Measurements from ENCODE around the gene ITPKB. TPM values are rescaled to one million over a fixed set of nuclear protein-coding genes. Genes with fewer than 3 reads are reported as not detected.
A peak's percentile ranks its signal among the peaks of the same experiment; 100 is the strongest.

Gene ITPKB
- total RNA-seq, 2 experiments from 2014 or later: 40.3 to 40.9 TPM

DNA sequence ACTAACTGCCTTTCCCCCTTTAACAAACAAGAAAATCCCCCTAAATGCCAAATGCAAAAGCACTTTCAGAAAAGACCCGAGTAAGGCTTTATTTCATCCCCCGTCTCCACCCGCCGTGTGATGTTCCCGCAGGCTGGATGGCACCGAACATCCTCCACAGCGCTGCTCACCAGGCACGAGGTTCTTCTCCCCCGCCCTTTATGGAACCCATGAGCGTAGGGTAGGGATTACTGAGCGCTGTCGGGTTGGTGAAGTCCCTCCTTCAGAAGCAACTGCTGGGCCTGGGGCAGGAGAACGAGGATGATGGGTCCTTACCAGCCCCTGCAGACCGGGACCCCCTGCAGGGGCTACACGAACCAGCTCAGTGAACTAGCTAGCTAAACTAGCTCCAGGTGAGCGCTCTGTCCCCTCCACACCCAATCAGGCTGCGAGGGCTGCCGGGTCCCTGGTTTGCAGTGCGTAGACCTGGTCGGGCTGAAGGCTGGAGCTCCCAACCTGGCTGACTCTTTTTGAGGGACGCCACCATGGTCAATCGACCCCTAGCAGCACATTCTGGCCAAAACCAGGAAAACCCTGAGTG is 80.4 kb downstream of the ITPKB start:
- DNase-seq: no peak
- CTCF ChIA-PET: interaction anchor here (1.1 to 2.6 kb wide), 4 partner anchors 9 to 29 kb away, joined by 3 to 13 read pairs (median 4); no protein-coding TSS in a partner anchor
- Mint-ChIP-seq H3K36me3 (ENCODE audit: low read depth) (peaks cover 5% of the 10 kb centered on the region), H3K9me3 (no peaks in the 10 kb centered on the region), H3K27ac (peak overlapping the region; percentile 70), H3K4me1 (ENCODE audit: low read depth) (peaks cover 83% of the 10 kb centered on the region), H3K27me3 (ENCODE audit: low read depth) (no peaks in the 10 kb centered on the region), H3K4me3 (no peak overlapping the region)
- intact Hi-C loops (cut with micrococcal nuclease): no loop called here

DNA sequence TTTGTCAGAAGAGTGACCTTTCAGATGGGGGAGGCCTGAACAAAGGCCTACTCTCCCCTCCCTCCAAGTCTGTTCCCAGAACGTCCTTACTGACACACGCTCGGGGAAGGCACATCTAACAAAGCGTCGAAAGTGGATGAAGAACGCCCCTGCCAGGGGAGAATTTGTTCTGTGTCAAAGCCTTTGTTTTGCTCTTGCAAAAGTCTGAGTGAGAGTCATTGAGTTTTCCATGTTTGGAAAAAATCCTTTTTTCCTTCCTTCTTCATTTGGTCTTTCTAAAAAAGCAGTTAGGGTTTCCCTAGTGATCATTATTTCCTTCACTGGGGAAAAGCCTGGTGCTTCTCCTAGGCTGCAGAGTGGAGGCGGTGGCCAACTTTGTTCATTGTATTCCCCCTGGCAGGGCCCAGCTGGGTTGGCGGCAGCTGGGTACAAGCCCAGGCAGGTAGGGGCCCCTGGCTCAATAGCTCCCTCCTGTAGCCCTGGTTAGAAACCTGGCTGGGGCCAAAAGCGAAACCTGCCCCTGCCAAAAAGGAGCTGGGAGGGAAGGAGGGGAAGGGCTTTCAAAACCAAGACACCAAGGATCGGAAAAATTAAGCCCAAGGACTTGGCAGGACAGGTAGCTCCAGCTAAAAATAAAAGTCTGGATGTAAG is 81.1 kb downstream of the ITPKB start:
- Mint-ChIP-seq H3K4me1 (ENCODE audit: low read depth) (peaks cover 76% of the 10 kb centered on the region), H3K36me3 (ENCODE audit: low read depth) (peaks cover 5% of the 10 kb centered on the region), H3K27ac (peak overlapping the region; percentile 70), H3K27me3 (ENCODE audit: low read depth) (no peaks in the 10 kb centered on the region), H3K9me3 (no peaks in the 10 kb centered on the region), H3K4me3 (no peak overlapping the region)
- DNase-seq: no peak
- intact Hi-C loops (cut with micrococcal nuclease): no loop called here
- CTCF ChIA-PET: interaction anchor here (0.7 to 2.6 kb wide), 5 partner anchors 8 to 24 kb away, joined by 3 to 13 read pairs (median 3); no protein-coding TSS in a partner anchor

DNA sequence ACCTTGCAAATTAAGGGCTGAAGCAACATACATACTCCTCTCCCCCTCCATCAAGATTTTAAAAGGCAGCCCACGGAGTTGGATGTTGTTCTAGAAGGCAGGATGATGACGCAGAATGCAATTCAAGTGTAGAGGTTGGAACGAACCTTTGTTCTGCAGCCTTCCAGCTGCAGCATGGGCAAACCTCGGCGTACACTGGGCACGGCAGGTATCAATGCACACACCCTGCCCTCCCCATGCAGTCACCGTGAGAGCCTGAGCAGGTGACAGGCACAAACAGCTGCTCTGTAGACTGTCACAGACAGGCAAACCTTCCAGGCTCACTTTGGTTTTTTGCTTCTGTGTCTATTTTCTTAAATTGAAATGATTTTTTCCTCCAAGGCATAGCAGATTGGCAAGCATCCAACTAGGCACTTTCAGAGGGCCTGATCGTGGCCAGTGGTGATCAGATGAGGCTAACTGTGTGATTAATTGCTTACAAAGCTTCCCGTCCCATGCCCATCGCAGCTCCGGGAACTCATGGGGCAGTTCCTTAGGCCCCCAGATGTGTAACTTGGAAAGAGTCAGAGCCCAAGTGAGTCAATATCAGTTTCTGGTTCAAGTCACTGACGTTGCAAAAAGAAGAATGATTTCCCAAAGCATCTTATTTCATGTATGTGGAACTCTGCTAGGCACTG is 82.3 kb downstream of the ITPKB start:
- Mint-ChIP-seq H3K27ac (peak overlapping the region; percentile 72), H3K4me1 (ENCODE audit: low read depth) (peaks cover 64% of the 10 kb centered on the region), H3K4me3 (peak overlapping the region; percentile 22), H3K9me3 (no peaks in the 10 kb centered on the region), H3K27me3 (ENCODE audit: low read depth) (no peaks in the 10 kb centered on the region), H3K36me3 (ENCODE audit: low read depth) (peaks cover 5% of the 10 kb centered on the region)
- DNase-seq: no peak
- intact Hi-C loops (cut with micrococcal nuclease): no loop called here
- CTCF ChIA-PET: interaction anchor here (1.2 to 1.9 kb wide), 4 partner anchors 13 to 31 kb away, joined by 3 to 6 read pairs (median 4); no protein-coding TSS in a partner anchor

DNA sequence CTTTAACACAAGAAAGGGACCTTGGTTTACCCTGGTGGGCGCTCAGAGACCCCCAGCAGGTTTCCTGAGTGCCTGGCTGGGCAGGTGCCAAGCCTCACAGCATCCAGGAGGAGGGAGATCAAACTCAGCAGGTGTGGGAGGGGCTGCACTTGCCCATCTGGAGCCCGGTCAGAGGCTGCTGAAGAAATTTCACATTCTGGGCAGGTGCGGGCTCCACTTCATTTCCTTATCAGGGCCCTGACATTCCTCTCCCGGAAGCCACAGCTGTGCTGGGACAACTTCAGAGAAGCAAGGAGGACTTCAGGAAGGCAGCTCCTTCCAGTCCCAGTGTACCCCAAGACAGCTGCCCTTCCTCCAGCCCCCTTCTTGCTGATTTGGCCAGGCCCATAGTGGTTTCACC is 82.9 kb downstream of the ITPKB start:
- CTCF ChIA-PET: interaction anchor here (1.2 to 1.9 kb wide), 4 partner anchors 12 to 30 kb away, joined by 3 to 6 read pairs (median 4); no protein-coding TSS in a partner anchor
- Mint-ChIP-seq H3K4me1 (ENCODE audit: low read depth) (peaks cover 61% of the 10 kb centered on the region), H3K27me3 (ENCODE audit: low read depth) (no peaks in the 10 kb centered on the region), H3K4me3 (no peak overlapping the region), H3K27ac (peak overlapping the region; percentile 93), H3K9me3 (no peaks in the 10 kb centered on the region), H3K36me3 (ENCODE audit: low read depth) (peaks cover 1% of the 10 kb centered on the region)
- intact Hi-C loops (cut with micrococcal nuclease): no loop called here
- DNase-seq: no peak

DNA sequence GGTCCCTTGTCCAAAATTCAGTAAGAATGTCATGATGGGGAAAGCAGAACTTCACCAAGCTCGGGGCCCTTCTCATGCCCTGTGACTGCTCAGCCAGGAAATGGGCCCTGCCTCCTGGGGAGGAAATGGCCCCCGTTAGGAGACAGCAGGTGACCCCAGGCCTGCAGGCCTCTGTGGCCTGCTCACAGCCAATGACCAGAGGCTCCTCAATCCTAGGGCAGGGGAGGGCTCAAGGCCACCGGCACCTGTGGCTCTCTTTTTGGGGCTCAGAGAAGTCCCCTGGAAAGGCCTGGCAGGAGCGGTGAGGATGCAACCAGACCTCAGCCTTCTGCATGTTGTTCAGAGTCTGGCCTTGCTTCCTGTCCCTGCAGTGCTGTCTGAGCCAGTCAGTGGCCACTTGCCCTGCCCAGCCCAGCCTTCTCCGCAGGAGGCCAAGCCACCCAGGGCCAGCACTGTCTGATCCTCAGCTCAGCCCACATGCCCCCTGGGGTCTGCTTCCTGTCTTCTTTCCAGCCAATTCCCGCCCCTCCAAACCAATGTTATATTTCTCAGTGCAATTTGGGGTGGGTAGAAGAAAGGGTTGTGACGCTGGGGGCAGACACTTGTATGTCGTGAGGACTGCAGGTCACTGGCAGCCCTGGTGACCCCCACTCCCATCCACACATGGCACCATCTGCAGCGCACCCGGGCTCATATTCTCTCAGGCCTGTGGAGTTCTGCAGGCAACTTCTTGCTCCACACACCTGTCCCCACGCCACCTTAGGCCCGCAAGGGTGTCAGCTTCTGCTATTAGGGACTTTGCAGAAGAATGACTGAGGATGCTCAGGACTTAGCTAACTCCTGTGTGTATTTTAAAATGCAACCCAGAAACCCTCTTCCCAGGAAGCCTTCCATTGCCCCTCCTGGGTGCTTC is 83.6 kb downstream of the ITPKB start:
- H3K4me1 Mint-ChIP-seq (ENCODE audit: low read depth): peaks cover 61% of the 10 kb centered on the region
- no peaks in the 10 kb centered on the region for H3K27me3 Mint-ChIP-seq (ENCODE audit: low read depth)
- no peak for DNase-seq
- H3K36me3 Mint-ChIP-seq (ENCODE audit: low read depth): peaks cover under 1% of the 10 kb centered on the region
- CTCF ChIA-PET: interaction anchor here (0.5 to 1.9 kb wide), 4 partner anchors 12 to 29 kb away, joined by 3 to 6 read pairs (median 4); no protein-coding TSS in a partner anchor
- H3K27ac Mint-ChIP-seq: peak overlapping the region; percentile 93
- H3K4me3 Mint-ChIP-seq: peak overlapping the region; percentile 73
- intact Hi-C loops (cut with micrococcal nuclease): no loop called here
- H3K9me3 Mint-ChIP-seq: no peaks in the 10 kb centered on the region

DNA sequence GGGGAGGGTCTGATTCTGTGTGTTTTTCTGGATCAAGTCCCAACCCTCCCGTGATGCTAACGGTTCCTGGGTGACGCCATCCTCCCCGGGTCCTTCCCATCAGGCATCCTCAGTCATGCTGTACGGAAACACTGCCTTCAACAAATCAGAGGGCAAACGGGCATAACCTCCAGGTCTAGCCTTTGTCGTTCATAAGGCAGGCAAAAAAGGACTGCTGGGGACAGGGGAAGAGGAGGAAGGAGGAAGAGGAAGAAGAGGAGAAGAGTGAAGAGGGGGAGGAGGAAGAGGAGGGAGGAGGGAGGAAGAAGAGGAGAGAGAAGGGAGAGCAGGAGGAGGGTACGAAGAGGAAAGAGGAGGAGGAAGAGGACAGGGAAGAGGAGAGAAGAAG is 84.4 kb downstream of the ITPKB start:
- DNase-seq: no peak
- CTCF ChIA-PET: interaction anchor here (0.5 to 2.1 kb wide), 11 partner anchors 10 to 284 kb away, joined by 3 to 11 read pairs (median 3); no protein-coding TSS in a partner anchor
- Mint-ChIP-seq H3K9me3 (no peaks in the 10 kb centered on the region), H3K27ac (peak overlapping the region; percentile 93), H3K4me3 (peak overlapping the region; percentile 73), H3K36me3 (ENCODE audit: low read depth) (no peaks in the 10 kb centered on the region), H3K27me3 (ENCODE audit: low read depth) (no peaks in the 10 kb centered on the region), H3K4me1 (ENCODE audit: low read depth) (peaks cover 61% of the 10 kb centered on the region)
- intact Hi-C loops (cut with micrococcal nuclease): no loop called here

DNA sequence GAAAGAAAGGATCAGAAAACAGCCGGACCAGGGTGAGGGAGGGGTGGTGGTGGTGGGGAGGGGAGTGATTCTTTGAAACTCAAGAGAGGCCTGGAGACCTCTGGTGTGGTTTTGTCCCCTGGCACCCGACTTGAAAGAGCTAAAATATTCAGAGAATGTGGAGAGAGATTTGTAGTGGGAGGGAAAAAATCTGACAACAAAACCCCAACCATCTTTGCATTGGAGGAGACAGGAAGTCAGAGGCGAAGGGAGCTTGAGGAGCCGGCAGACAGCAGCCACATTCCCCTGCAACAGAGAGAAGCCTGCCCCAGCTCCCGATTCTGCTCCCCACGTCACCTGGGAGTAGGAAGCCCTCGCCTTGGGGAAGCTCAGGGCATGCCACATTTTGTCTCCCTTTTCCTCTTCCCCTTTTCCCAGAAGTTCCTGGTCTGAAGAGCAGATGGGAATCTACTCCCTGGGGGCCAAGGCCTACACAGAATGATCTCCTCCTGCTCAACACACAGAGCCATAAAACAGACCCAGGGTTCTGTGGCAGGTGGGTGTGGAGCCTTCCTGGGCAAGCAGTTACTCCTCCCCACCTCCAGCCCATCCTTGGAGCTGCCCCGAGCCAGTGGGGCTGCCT is 84.9 kb downstream of the ITPKB start:
- Mint-ChIP-seq H3K27ac (peak overlapping the region; percentile 93), H3K4me1 (ENCODE audit: low read depth) (peaks cover 60% of the 10 kb centered on the region), H3K36me3 (ENCODE audit: low read depth) (peaks cover 4% of the 10 kb centered on the region), H3K27me3 (ENCODE audit: low read depth) (no peaks in the 10 kb centered on the region), H3K4me3 (peak overlapping the region; percentile 73), H3K9me3 (no peaks in the 10 kb centered on the region)
- no peak for DNase-seq
- intact Hi-C loops (cut with micrococcal nuclease): no loop called here
- CTCF ChIA-PET: interaction anchor here (0.7 to 2.1 kb wide), 13 partner anchors 8 to 285 kb away, joined by 3 to 11 read pairs (median 4); no protein-coding TSS in a partner anchor

DNA sequence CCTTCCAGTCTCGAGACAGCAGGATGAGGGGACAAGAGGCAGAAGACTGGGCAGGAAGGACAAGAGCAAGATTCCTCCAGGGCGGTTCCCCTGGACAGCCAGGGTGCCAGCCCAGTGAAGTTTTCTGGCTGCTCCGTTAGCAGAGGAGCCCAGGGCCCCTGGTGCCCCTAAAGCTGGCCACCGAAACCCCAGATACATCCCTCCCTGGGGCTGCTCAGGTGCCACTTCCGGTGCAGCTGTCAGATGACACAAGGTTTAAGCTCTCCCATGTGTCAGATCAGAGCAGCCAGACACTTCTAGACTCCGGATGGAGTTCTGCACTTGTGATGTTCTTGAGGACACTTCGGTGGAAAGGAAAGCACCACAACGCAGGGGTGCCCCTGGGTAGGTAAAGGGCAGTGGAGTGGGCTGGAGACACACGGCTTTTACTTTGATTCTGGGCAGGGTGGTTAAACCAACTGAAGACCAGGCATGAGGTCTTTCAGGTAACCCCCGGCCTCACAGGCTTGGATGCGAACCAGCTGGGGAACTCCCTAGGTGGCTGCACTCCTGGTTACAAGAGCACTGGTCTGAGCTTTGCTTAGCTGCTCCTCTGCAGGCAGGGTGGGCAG is 85.7 kb downstream of the ITPKB start:
- CTCF ChIA-PET: interaction anchor here (0.7 to 2.1 kb wide), 12 partner anchors 9 to 81 kb away, joined by 3 to 11 read pairs (median 4); no protein-coding TSS in a partner anchor
- H3K4me1 Mint-ChIP-seq (ENCODE audit: low read depth): peaks cover 55% of the 10 kb centered on the region
- intact Hi-C loops (cut with micrococcal nuclease): loop anchor here (1.0 kb wide), 3 partner anchors 10 to 37 kb away; no protein-coding TSS in a partner anchor
- peaks cover 4% of the 10 kb centered on the region for H3K36me3 Mint-ChIP-seq (ENCODE audit: low read depth)
- H3K4me3 Mint-ChIP-seq: peak overlapping the region; percentile 73
- no peaks in the 10 kb centered on the region for H3K9me3 Mint-ChIP-seq
- DNase-seq: peak; percentile 81
- H3K27me3 Mint-ChIP-seq (ENCODE audit: low read depth): no peaks in the 10 kb centered on the region
- peak overlapping the region; percentile 93 for H3K27ac Mint-ChIP-seq

GRCh38 chr1:226652613-226653012 is 86.5 kb downstream of the ITPKB start:
- H3K9me3 Mint-ChIP-seq: no peaks in the 10 kb centered on the region
- no peak for DNase-seq
- peak overlapping the region; percentile 93 for H3K27ac Mint-ChIP-seq
- H3K4me3 Mint-ChIP-seq: no peak overlapping the region
- H3K36me3 Mint-ChIP-seq (ENCODE audit: low read depth): peaks cover 4% of the 10 kb centered on the region
- intact Hi-C loops (cut with micrococcal nuclease): loop anchor here (1.0 kb wide), 3 partner anchors 11 to 38 kb away; no protein-coding TSS in a partner anchor
- CTCF ChIA-PET: interaction anchor here (0.9 to 2.1 kb wide), 5 partner anchors 10 to 82 kb away, joined by 3 to 11 read pairs (median 5); no protein-coding TSS in a partner anchor
- peaks cover 48% of the 10 kb centered on the region for H3K4me1 Mint-ChIP-seq (ENCODE audit: low read depth)
- H3K27me3 Mint-ChIP-seq (ENCODE audit: low read depth): no peaks in the 10 kb centered on the region

- DNase-seq: no peak
- Mint-ChIP-seq H3K27me3 (ENCODE audit: low read depth) (no peaks in the 10 kb centered on the region), H3K36me3 (ENCODE audit: low read depth) (peaks cover 7% of the 10 kb centered on the region), H3K4me3 (no peak overlapping the region), H3K9me3 (no peaks in the 10 kb centered on the region), H3K27ac (no peak overlapping the region), H3K4me1 (ENCODE audit: low read depth) (peaks cover 48% of the 10 kb centered on the region)
- CTCF ChIA-PET: interaction anchor here (0.9 to 1.8 kb wide), 3 partner anchors 19 to 174 kb away, joined by 3 to 4 read pairs (median 3); no protein-coding TSS in a partner anchor
- intact Hi-C loops (cut with micrococcal nuclease): no loop called here
These were observed 87.4 kb downstream of the ITPKB start for GRCh38 chr1:226651732-226652105.
